ENCODE data around the gene REV1. TPM values are rescaled to one million over a fixed set of nuclear protein-coding genes. Genes with fewer than 3 reads are reported as not detected.
"Not testable (repeated sequence)": the region's sequence is repeated elsewhere in the genome, so short reads cannot be mapped to it uniquely, and the experiment has no call there.

The REV1 gene
- total and polyA plus RNA-seq, 2 experiments from 2014 or later, result 14.4 to 19.5 TPM

DNA sequence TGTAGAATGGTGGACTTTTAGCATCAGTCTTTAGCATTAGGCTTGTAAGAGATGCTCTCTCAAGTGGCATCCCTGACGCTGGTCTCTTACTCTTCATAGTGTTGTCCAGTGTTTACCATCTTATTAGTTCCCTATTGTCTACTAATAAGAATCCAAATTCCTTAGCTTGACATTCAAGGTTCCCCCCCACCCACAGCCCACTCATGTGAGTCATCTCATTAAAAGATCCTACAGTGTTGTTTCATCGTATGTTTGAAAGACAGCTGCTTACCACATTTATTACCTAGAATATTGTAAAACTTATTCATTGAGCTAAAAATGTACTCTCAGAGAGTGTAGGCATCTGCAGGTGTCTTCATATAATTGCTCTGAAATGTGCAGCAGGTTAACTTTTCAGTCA is 124.2 kb downstream of the REV1 start:
- Histone ChIP-seq H3K4me2 (ENCODE audit: unreplicated experiment) (no peak overlapping the region), H3K27ac (no peak overlapping the region), H3K9ac (no peak overlapping the region), H3K4me1 (ENCODE audit: insufficient read depth) (no peaks in the 10 kb centered on the region), H3K4me3 (no peak overlapping the region), H3K9me2 (ENCODE audit: insufficient read depth) (no peaks in the 10 kb centered on the region), H3K36me3 (ENCODE audit: low read depth) (peaks cover 77% of the 10 kb centered on the region), H3K27me3 (replicated peaks; ENCODE audit: insufficient read depth) (no peaks in the 10 kb centered on the region), H3K9me3 (ENCODE audit: low read depth) (no peaks in the 10 kb centered on the region), H2AFZ (no peak overlapping the region), H3K79me2 (ENCODE audit: insufficient read depth) (peaks cover 35% of the 10 kb centered on the region), H4K20me1 (ENCODE audit: insufficient read depth) (no peaks in the 10 kb centered on the region), H3F3A (ENCODE audit: insufficient read depth) (no peaks in the 10 kb centered on the region)
- in situ Hi-C loops (cut with MboI), result no loop called here
- no peak for TF ChIP-seq EZH2phosphoT487 (IDR thresholded peaks at IDR 0.05; ENCODE audit: insufficient read depth, low read depth)
- TF ChIP-seq EZH2 (IDR thresholded peaks at IDR 0.05; ENCODE audit: insufficient read depth, poor library complexity, severe bottlenecking), result no peak
- DNase-seq, result peak; percentile 5
- WGBS, 2 experiments (ENCODE audit: low coverage in 1 of 2, low lambda C conversion rate in 2 of 2, missing lambda C conversion rate in 2 of 2), result 18 to 41% methylated on average over 2 of the region's 2 CpGs

GRCh38 chr2:99356853-99357252 is 133.0 kb downstream of the REV1 start:
- peaks cover 13% of the 10 kb centered on the region; the same call in 1 of the 2 replicates for H3K4me1 ChIP-seq (ENCODE audit: insufficient read depth)
- in situ Hi-C loops (cut with MboI), result no loop called here
- DNase-seq, result no peak
- H3K9me2 ChIP-seq (ENCODE audit: insufficient read depth), result no peaks in the 10 kb centered on the region
- no peaks in the 10 kb centered on the region for H3K27me3 ChIP-seq (replicated peaks; ENCODE audit: insufficient read depth)
- H2AFZ ChIP-seq, result no peak overlapping the region
- 0 out of 2 replicates have a peak, but pooled peaks cover 4% of the 10 kb centered on the region for H3F3A ChIP-seq (ENCODE audit: insufficient read depth)
- H3K9ac ChIP-seq, result no peak overlapping the region
- peaks cover 100% of the 10 kb centered on the region for H3K79me2 ChIP-seq (ENCODE audit: insufficient read depth)
- H3K4me3 ChIP-seq, result no peak overlapping the region
- no peak overlapping the region for H3K27ac ChIP-seq
- no peak overlapping the region for H3K4me2 ChIP-seq (ENCODE audit: unreplicated experiment)
- peaks cover 11% of the 10 kb centered on the region; the same call in 1 of the 2 replicates for H4K20me1 ChIP-seq (ENCODE audit: insufficient read depth)
- TF ChIP-seq EZH2 (IDR thresholded peaks at IDR 0.05; ENCODE audit: insufficient read depth, poor library complexity, severe bottlenecking) (no peak), EZH2phosphoT487 (IDR thresholded peaks at IDR 0.05; ENCODE audit: insufficient read depth, low read depth) (no peak)
- no peaks in the 10 kb centered on the region for H3K9me3 ChIP-seq (ENCODE audit: low read depth)
- 0 out of 2 replicates have a peak, but pooled peaks cover 6% of the 10 kb centered on the region for H3K36me3 ChIP-seq (ENCODE audit: low read depth)

- H3K36me3 ChIP-seq (ENCODE audit: low read depth); H3K27ac ChIP-seq; DNase-seq; H3K27me3 ChIP-seq (replicated peaks; ENCODE audit: insufficient read depth); H3K9me3 ChIP-seq (ENCODE audit: low read depth); in situ Hi-C loops (cut with MboI); H3K4me3 ChIP-seq; H3K4me2 ChIP-seq (ENCODE audit: unreplicated experiment); H3K9ac ChIP-seq; H3K9me2 ChIP-seq (ENCODE audit: insufficient read depth); H3F3A ChIP-seq (ENCODE audit: insufficient read depth); H2AFZ ChIP-seq: not testable (repeated sequence)
- WGBS, 2 experiments (ENCODE audit: low coverage in 1 of 2, low lambda C conversion rate in 2 of 2, missing lambda C conversion rate in 2 of 2), result 97 to 99% methylated on average over 7 to 8 of the region's 8 CpGs
- Histone ChIP-seq H3K4me1 (ENCODE audit: insufficient read depth) (peaks cover 13% of the 10 kb centered on the region; the same call in 1 of the 2 replicates), H3K79me2 (ENCODE audit: insufficient read depth) (peaks cover 100% of the 10 kb centered on the region), H4K20me1 (ENCODE audit: insufficient read depth) (peaks cover 17% of the 10 kb centered on the region)
These were observed 135.0 kb downstream of the REV1 start for GRCh38 chr2:99354825-99355224.

DNA sequence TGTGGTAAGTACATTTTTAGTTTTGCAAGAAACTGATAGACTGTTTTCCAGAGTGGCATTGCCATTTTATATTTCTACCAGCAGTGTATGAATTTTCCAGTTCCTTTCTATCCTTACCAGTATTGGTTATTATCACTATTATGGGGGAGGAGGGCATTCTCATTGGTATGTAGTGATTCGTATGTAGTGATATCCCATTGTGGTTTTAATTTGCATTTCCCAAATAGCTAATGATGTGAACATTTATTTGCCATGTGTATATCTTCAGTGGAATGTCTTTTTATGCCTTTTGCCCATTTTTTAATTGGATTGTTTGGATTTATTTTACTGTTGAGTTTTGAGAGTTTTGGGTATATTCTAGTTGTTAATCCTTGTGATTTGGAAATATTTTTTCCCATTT is 135.7 kb downstream of the REV1 start:
- Histone ChIP-seq H3K36me3 (ENCODE audit: low read depth) (no peaks in the 10 kb centered on the region), H3K79me2 (ENCODE audit: insufficient read depth) (peaks cover 100% of the 10 kb centered on the region), H3K4me3 (no peak overlapping the region), H3K9ac (no peak overlapping the region), H3K27ac (peak overlapping the region; percentile 20; the same call in 1 of the 2 replicates), H3K9me2 (ENCODE audit: insufficient read depth) (no peaks in the 10 kb centered on the region), H3K4me1 (ENCODE audit: insufficient read depth) (peaks cover 13% of the 10 kb centered on the region; the same call in 1 of the 2 replicates), H3F3A (ENCODE audit: insufficient read depth) (0 out of 2 replicates have a peak, but pooled peaks cover 4% of the 10 kb centered on the region), H4K20me1 (ENCODE audit: insufficient read depth) (peaks cover 17% of the 10 kb centered on the region), H2AFZ (no peak overlapping the region), H3K4me2 (ENCODE audit: unreplicated experiment) (peak overlapping the region; percentile 43), H3K27me3 (replicated peaks; ENCODE audit: insufficient read depth) (no peaks in the 10 kb centered on the region), H3K9me3 (ENCODE audit: low read depth) (no peaks in the 10 kb centered on the region)
- TF ChIP-seq EZH2phosphoT487 (IDR thresholded peaks at IDR 0.05; ENCODE audit: insufficient read depth, low read depth), result no peak
- no peak for TF ChIP-seq EZH2 (IDR thresholded peaks at IDR 0.05; ENCODE audit: insufficient read depth, poor library complexity, severe bottlenecking)
- DNase-seq, result peak; percentile 44
- WGBS, 2 experiments (ENCODE audit: low coverage in 1 of 2, low lambda C conversion rate in 2 of 2, missing lambda C conversion rate in 2 of 2), result 23 to 27% methylated on average over 1 of the region's 1 CpG
- in situ Hi-C loops (cut with MboI), result no loop called here

Other genes starting within 250 kb of the REV1 start
- not detected in 2 replicates for gene LYG2, start 234.4 kb downstream of the REV1 start, total RNA-seq (2014; rRNA removed; shearing (Covaris generic))
- not detected in 2 replicates for gene LYG2, start 234.4 kb downstream of the REV1 start, polyA plus RNA-seq (2016; fragmentation: Nextera tagmentation; extraction: Ambion mirVana)
- gene LYG1, start 188.8 kb downstream of the REV1 start, total RNA-seq (2014; rRNA removed; shearing (Covaris generic)), result not detected in 2 replicates
- gene LYG1, start 188.8 kb downstream of the REV1 start, polyA plus RNA-seq (2016; fragmentation: Nextera tagmentation; extraction: Ambion mirVana), result 0.19 and 0.25 TPM in 2 replicates
- gene TXNDC9, start 153.7 kb downstream of the REV1 start, total RNA-seq (2014; rRNA removed; shearing (Covaris generic)), result 63.4 and 75.1 TPM in 2 replicates
- gene TXNDC9, start 153.7 kb downstream of the REV1 start, polyA plus RNA-seq (2016; fragmentation: Nextera tagmentation; extraction: Ambion mirVana), result 92.6 and 92.7 TPM in 2 replicates
- gene EIF5B, start 152.6 kb downstream of the REV1 start, total RNA-seq (2014; rRNA removed; shearing (Covaris generic)), result 6.7 and 19.5 TPM in 2 replicates
- 27.0 and 27.7 TPM in 2 replicates for gene EIF5B, start 152.6 kb downstream of the REV1 start, polyA plus RNA-seq (2016; fragmentation: Nextera tagmentation; extraction: Ambion mirVana)

Data from GM23248 (cell line).